MM.1S (cell line): ENCODE data around the gene TMEM272.

Experiments used
- DNase-seq: peaks from one replicate; pipeline ENCODE4 v3.0.0-alpha.2; 2015
- H2AFZ ChIP-seq: fragments of 300-600 bp; sonication (generic); 2 replicates; pipeline ENCODE4 v1.6.0; 2016; ENCODE audit warnings: antibody characterized with exemption, low read length
- H3F3A ChIP-seq: fragments of 300-600 bp; sonication (generic); 2 replicates; pipeline ENCODE4 v1.6.1; 2016; ENCODE audit warnings: mild to moderate bottlenecking, antibody characterized with exemption, low read length, moderate library complexity, mixed read lengths; ENCODE audit not compliant: insufficient read depth
- H3K27ac ChIP-seq: fragments of 300-600 bp; sonication (generic); 2 replicates; pipeline ENCODE4 v1.5.1; 2016; ENCODE audit warnings: mild to moderate bottlenecking, low read length
- H3K27me3 ChIP-seq: fragments of 300-600 bp; sonication (generic); replicated peaks from 2 replicates; pipeline ENCODE4 v1.6.0; 2016; ENCODE audit warnings: low read length; ENCODE audit not compliant: insufficient read depth
- H3K36me3 ChIP-seq: fragments of 300-600 bp; sonication (generic); replicated peaks from 2 replicates; pipeline ENCODE4 v1.6.1; 2016; ENCODE audit warnings: mild to moderate bottlenecking, low read length, mixed read lengths; ENCODE audit not compliant: insufficient read depth
- H3K4me1 ChIP-seq: fragments of 300-600 bp; sonication (generic); 2 replicates; pipeline ENCODE4 v1.6.1; 2016; ENCODE audit warnings: low read length, mixed read lengths
- H3K4me2 ChIP-seq: fragments of 300-600 bp; sonication (generic); 2 replicates; pipeline ENCODE4 v1.6.0; 2016; ENCODE audit warnings: low read depth, low read length
- H3K4me3 ChIP-seq: fragments of 300-600 bp; sonication (generic); 2 replicates; pipeline ENCODE4 v1.5.1; 2016; ENCODE audit warnings: low read length, mixed read lengths
- H3K79me2 ChIP-seq: fragments of 300-600 bp; sonication (generic); 2 replicates; pipeline ENCODE4 v1.6.1; 2016; ENCODE audit warnings: mixed run types, low read length, mixed read lengths
- H3K9ac ChIP-seq: fragments of 300-600 bp; sonication (generic); 2 replicates; pipeline ENCODE4 v1.6.1; 2016; ENCODE audit warnings: low read length, mixed read lengths
- H3K9me2 ChIP-seq: fragments of 300-600 bp; sonication (generic); replicated peaks from 2 replicates; pipeline ENCODE4 v1.6.1; 2016; ENCODE audit warnings: mild to moderate bottlenecking, low read length, mixed read lengths; ENCODE audit not compliant: insufficient read depth
- H3K9me3 ChIP-seq: fragments of 300-600 bp; sonication (generic); replicated peaks from 2 replicates; pipeline ENCODE4 v1.6.1; 2016; ENCODE audit warnings: mild to moderate bottlenecking, low read length, mixed read lengths; ENCODE audit not compliant: insufficient read depth
- H4K20me1 ChIP-seq: fragments of 300-600 bp; sonication (generic); 2 replicates; pipeline ENCODE4 v1.6.1; 2016; ENCODE audit warnings: mild to moderate bottlenecking, low read length, moderate library complexity, mixed read lengths; ENCODE audit not compliant: insufficient read depth
- EZH2 ChIP-seq: fragments of 300-600 bp; sonication (generic); optimal IDR thresholded peaks from 2 replicates; pipeline ENCODE3; 2017; ENCODE audit warnings: low read depth, mild to moderate bottlenecking, antibody characterized with exemption, low read length, mixed read lengths
- EZH2phosphoT487 ChIP-seq: fragments of 300-600 bp; sonication (generic); IDR thresholded peaks from 2 replicates; pipeline ENCODE4 v1.6.1; 2018; ENCODE audit warnings: antibody characterized with exemption, low read length
- TF ChIP-seq, protein P1 (sequence below): fragments of 300-600 bp; sonication (generic); IDR thresholded peaks from 2 replicates; pipeline ENCODE4 v1.5.1; 2016; ENCODE audit warnings: antibody characterized with exemption, low read length, mixed read lengths

The TMEM272 gene

DNA sequence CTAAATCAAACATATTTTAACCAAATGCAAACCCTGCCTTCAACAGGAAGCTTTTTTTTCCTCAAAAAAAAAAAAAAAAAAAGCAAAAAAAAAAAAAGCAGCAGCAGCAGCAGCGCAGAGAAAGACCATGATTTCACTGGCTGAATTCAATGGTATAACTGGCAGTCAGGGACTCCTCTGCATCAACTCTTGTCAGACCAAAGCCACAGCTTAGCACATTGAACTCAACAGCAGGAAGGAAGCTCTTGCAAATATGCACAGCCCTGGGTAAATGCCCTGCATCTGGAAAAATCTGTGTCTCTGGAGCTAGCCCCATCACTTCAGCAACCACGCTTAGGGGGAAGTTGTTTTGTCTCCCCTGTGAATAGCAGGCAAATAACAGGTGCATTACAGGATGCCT, 23.4 kb downstream of the TMEM272 start:
- no peaks in the 10 kb centered on the region for H4K20me1 ChIP-seq
- no peak overlapping the region for H2AFZ ChIP-seq
- H3K27ac ChIP-seq: no peak overlapping the region
- no peaks in the 10 kb centered on the region for H3K9me3 ChIP-seq
- H3K36me3 ChIP-seq: no peaks in the 10 kb centered on the region
- H3K79me2 ChIP-seq: no peaks in the 10 kb centered on the region
- no peaks in the 10 kb centered on the region for H3K9me2 ChIP-seq
- H3K4me2 ChIP-seq: no peak overlapping the region
- peaks cover 14% of the 10 kb centered on the region; the same call in 1 of the 2 replicates for H3K4me1 ChIP-seq
- H3K9ac ChIP-seq: no peak overlapping the region
- no peak for TF ChIP-seq EZH2phosphoT487
- TF ChIP-seq EZH2: no peak
- TF ChIP-seq, protein P1, sequence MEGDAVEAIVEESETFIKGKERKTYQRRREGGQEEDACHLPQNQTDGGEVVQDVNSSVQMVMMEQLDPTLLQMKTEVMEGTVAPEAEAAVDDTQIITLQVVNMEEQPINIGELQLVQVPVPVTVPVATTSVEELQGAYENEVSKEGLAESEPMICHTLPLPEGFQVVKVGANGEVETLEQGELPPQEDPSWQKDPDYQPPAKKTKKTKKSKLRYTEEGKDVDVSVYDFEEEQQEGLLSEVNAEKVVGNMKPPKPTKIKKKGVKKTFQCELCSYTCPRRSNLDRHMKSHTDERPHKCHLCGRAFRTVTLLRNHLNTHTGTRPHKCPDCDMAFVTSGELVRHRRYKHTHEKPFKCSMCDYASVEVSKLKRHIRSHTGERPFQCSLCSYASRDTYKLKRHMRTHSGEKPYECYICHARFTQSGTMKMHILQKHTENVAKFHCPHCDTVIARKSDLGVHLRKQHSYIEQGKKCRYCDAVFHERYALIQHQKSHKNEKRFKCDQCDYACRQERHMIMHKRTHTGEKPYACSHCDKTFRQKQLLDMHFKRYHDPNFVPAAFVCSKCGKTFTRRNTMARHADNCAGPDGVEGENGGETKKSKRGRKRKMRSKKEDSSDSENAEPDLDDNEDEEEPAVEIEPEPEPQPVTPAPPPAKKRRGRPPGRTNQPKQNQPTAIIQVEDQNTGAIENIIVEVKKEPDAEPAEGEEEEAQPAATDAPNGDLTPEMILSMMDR: no peak
- no peaks in the 10 kb centered on the region for H3K27me3 ChIP-seq
- no peak for DNase-seq
- no peaks in the 10 kb centered on the region for H3F3A ChIP-seq
- H3K4me3 ChIP-seq: no peak overlapping the region

DNA sequence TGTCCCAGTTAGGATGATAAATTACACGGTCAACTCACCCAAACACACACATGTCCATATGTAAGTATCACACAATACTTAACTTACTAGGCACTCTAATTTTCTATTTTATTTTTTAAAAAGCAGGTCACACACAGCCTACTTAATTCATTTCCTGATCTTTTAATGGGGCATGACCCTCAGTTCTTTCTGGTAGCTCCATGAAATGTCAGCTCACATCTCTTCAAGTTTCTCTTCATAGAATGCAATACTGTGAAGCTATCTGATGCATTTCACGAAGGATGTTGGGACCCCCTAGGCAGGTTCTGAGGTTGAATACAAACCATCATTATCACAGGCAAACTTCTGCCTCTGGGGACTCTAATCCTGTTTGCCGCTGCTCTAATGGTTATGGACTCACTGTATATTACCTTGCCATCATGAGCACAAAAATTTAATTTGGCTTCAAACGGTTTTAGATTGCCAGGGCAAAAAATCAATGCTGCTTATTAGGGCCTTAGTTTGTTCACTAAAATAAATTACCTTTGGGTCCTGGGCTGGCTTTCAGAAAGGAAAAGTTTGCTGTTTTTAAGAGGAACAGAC, 24.9 kb downstream of the TMEM272 start:
- no peak for DNase-seq
- H3K79me2 ChIP-seq: no peaks in the 10 kb centered on the region
- no peaks in the 10 kb centered on the region for H3F3A ChIP-seq
- no peak overlapping the region for H3K4me3 ChIP-seq
- no peaks in the 10 kb centered on the region for H3K9me3 ChIP-seq
- no peak overlapping the region for H3K4me2 ChIP-seq
- H4K20me1 ChIP-seq: no peaks in the 10 kb centered on the region
- no peaks in the 10 kb centered on the region for H3K27me3 ChIP-seq
- H2AFZ ChIP-seq: no peak overlapping the region
- H3K9ac ChIP-seq: no peak overlapping the region
- TF ChIP-seq, protein P1: no peak
- no peak for TF ChIP-seq EZH2
- TF ChIP-seq EZH2phosphoT487: no peak
- H3K9me2 ChIP-seq: no peaks in the 10 kb centered on the region
- no peak overlapping the region for H3K27ac ChIP-seq
- H3K4me1 ChIP-seq: peaks cover 3% of the 10 kb centered on the region; the same call in 1 of the 2 replicates
- no peaks in the 10 kb centered on the region for H3K36me3 ChIP-seq

DNA sequence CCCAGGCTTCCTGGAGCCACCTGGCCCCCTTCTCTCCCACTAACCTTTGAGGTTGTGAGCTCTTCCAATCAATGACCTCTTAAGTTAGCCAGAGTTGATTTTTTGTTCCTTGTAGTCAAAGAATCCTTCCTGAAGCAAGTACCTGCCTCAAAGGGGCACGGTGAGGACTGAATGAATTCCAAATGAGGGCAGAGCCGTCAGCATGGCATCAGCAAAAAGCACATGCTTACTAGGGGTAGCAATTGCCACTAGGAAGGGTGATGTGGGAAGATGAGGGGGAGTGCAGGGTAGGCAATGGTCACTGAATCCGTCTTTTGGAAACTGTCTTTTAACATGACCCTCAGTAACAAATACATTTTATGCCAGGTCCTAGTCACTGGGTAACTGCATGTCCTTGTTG, 25.4 kb downstream of the TMEM272 start:
- H2AFZ ChIP-seq: no peak overlapping the region
- no peaks in the 10 kb centered on the region for H4K20me1 ChIP-seq
- no peaks in the 10 kb centered on the region for H3K9me3 ChIP-seq
- no peaks in the 10 kb centered on the region for H3K9me2 ChIP-seq
- no peak overlapping the region for H3K4me3 ChIP-seq
- no peak overlapping the region for H3K4me2 ChIP-seq
- DNase-seq: no peak
- H3K27ac ChIP-seq: no peak overlapping the region
- H3F3A ChIP-seq: no peaks in the 10 kb centered on the region
- TF ChIP-seq, protein P1: no peak
- TF ChIP-seq EZH2phosphoT487: no peak
- no peak for TF ChIP-seq EZH2
- no peaks in the 10 kb centered on the region for H3K79me2 ChIP-seq
- H3K9ac ChIP-seq: no peak overlapping the region
- 0 out of 2 replicates have a peak, but pooled peaks cover 2% of the 10 kb centered on the region for H3K4me1 ChIP-seq
- H3K27me3 ChIP-seq: no peaks in the 10 kb centered on the region
- no peaks in the 10 kb centered on the region for H3K36me3 ChIP-seq
